ENCODE measurements around the gene NECTIN1.

Gene NECTIN1, protein sequence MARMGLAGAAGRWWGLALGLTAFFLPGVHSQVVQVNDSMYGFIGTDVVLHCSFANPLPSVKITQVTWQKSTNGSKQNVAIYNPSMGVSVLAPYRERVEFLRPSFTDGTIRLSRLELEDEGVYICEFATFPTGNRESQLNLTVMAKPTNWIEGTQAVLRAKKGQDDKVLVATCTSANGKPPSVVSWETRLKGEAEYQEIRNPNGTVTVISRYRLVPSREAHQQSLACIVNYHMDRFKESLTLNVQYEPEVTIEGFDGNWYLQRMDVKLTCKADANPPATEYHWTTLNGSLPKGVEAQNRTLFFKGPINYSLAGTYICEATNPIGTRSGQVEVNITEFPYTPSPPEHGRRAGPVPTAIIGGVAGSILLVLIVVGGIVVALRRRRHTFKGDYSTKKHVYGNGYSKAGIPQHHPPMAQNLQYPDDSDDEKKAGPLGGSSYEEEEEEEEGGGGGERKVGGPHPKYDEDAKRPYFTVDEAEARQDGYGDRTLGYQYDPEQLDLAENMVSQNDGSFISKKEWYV

GRCh38 chr11:119728651-119729580 lies at the start of gene NECTIN1:
TSS of gene NECTIN1 (minus strand) at chr11:119729200. CDS start at chr11:119728553, 647 bp downstream.
- ChIA-PET CTCF (interaction anchor here (0.6 to 4.2 kb wide), 60 partner anchors 9 to 487 kb away, joined by 3 to 56 read pairs (median 5); no protein-coding TSS in a partner anchor), POLR2A (interaction anchor here (1.0 to 1.5 kb wide), 4 partner anchors 18 to 379 kb away, joined by 3 to 5 read pairs (median 4); no protein-coding TSS in a partner anchor)
- no peak for DNase-seq (ENCODE audit: low read depth, low spot score)
- TF ChIP-seq CTCF (IDR thresholded peaks at IDR 0.05; ENCODE audit: insufficient read depth, low read length, missing control alignments): peak; percentile 95
- H3K4me3 ChIP-seq (ENCODE audit: low read depth, low read length): peak within 1 kb of the TSS; percentile 67

DNA sequence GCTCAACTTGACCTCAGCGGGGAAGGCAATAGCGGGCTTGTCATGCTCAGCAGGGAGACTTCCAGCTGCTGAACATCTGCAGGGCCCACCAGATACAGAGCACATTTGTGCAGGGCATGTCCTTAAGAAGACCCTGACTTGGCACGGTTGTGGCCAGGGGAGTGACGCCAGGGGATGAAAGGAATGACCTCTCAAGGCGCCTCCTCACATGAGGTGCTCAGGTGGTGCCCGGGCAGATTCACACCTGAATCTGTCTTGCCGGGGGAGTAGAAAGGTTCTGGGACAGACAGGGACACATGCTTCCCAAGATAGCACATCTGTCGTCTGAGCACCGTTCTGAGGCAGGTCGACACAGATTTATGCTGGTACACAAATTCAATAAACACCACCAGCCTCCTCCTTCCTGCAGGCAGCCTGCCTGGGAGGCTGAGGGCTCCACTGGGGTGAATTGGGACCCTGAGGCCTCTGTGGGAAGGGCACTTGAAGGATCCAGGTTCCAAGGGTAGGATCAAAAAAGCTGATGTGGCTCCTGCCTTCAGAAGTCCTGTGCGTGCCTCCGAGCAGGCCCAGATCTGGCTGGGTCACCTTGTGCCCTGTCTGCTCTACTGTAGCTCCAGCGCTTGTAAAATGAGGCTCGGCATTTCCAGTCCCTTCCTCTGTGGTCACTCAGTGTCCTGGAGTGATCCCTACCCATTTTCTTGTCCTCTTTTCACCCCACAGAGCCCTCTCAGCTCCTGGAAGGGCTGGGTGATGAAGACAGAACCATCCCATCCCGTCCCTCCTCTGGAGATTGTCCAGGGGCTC lies 49.6 kb upstream of the NECTIN1 start:
- H3K4me3 ChIP-seq (ENCODE audit: low read depth, low read length): no peak overlapping the region
- no peak for DNase-seq (ENCODE audit: low read depth, low spot score)
- ChIA-PET POLR2A (no interaction called here), CTCF (no interaction called here)
- no peak for TF ChIP-seq CTCF (IDR thresholded peaks at IDR 0.05; ENCODE audit: insufficient read depth, low read length, missing control alignments)

DNA sequence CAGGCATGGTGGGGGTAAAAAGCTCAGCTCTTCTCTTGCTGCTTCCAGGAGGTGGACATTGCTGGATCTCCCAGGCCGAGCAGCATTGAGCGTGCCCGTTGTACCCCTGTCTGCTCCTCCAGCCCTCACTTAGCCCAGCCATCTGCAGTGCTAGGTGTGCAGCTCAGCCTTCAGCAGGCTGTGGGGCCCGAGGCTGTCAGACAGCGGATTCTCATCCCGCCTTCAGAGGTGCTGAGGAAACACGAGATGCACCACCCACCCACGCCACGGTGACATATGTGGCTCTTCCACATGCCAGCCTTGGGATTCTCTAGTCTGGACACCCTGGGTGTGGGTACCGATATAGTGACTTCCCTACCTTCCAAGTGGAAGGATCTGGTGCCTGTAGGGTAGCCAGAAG lies 48.9 kb upstream of the NECTIN1 start:
- POLR2A ChIA-PET: no interaction called here
- H3K4me3 ChIP-seq (ENCODE audit: low read depth, low read length): no peak overlapping the region
- DNase-seq (ENCODE audit: low read depth, low spot score): no peak
- no peak for TF ChIP-seq CTCF (IDR thresholded peaks at IDR 0.05; ENCODE audit: insufficient read depth, low read length, missing control alignments)
- CTCF ChIA-PET: no interaction called here

GRCh38 chr11:119776651-119777050 lies 47.7 kb upstream of the NECTIN1 start:
- DNase-seq (ENCODE audit: low read depth, low spot score): no peak
- ChIA-PET CTCF (no interaction called here), POLR2A (no interaction called here)
- H3K4me3 ChIP-seq (ENCODE audit: low read depth, low read length): no peak overlapping the region
- TF ChIP-seq CTCF (IDR thresholded peaks at IDR 0.05; ENCODE audit: insufficient read depth, low read length, missing control alignments): no peak

GRCh38 chr11:119776031-119776636 lies 47.1 kb upstream of the NECTIN1 start:
- no peak for TF ChIP-seq CTCF (IDR thresholded peaks at IDR 0.05; ENCODE audit: insufficient read depth, low read length, missing control alignments)
- POLR2A ChIA-PET: no interaction called here
- CTCF ChIA-PET: no interaction called here

More at GRCh38 chr11:119776031-119776636, 47.1 kb upstream of the NECTIN1 start:
- H3K4me3 ChIP-seq (ENCODE audit: low read depth, low read length): no peak overlapping the region
- no peak for DNase-seq (ENCODE audit: low read depth, low spot score)
